Amniotic epithelial cell (primary cell): ENCODE results near the gene PPP3CA.

Experiments
- DNase-seq: peaks from one replicate; pipeline ENCODE4 v3.0.0-alpha.2; 2010; ENCODE audit warnings: low read depth

PPP3CA gene

DNA sequence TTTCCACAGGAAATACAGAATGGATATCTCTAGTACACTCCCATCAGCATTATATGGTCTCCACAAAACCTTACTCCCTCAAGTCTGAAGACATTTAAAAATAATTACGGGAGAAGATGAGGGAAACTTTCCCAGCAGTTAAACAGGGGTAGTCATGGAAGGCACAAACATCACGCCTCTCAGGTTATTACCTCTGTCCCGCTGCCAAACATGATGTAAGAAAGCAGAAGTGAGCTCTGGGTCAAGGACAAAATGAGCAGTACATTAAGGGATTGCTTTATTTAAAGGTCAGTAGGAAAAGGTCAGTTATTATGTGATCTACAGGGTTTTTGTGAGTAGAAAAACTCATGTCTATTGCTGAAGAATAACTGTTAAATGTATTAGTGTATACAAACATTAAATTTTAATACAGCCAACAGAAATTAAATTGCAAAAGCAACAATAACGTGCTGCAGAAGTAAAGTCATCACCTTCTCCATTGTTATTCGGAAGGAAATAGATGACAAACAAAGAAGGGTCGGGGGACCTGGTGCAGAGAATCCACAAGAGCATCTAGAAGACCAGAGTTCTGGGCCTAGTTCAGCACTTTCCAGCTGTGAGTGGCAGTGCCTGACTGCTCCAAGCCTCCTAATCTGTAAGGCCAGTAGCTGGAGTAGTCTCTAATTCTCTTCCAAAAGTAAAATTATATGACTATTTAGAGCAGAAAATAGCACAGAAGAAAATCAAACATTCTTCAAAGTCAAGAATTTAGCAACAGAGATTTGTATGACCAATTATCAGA lies 171.2 kb downstream of the PPP3CA start:
- DNase-seq, result no peak

DNA sequence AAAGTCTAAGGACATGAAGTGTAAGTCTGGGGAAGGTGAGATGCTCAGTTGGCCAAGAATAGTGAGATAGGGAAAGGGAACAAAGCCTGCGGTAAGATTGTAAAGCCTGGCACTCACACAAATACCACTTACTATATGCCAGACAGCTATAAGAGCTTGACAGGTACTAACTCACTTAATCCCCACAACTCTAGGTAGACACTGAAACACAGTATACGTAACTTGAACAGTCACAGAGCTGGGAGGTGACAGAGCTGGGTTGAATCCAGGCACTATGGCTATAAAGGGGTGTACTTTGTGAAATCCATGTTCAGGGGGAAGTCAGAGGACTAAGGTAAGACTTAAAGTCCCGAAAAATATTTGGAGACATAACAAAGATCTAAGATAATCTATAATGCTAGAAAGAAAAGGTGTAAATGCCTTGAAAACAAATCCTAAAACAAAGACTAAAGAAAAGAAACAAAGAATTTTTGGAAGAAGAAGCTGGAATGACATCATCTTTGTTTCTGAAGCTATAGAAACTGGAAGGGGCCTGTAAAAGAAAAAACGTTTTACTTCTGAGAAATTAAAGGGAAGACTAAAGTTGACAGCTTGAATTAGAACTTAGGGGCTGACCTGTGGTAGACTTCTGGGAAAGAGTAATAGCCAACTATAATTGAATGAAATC lies 172.5 kb downstream of the PPP3CA start:
- DNase-seq, result no peak

DNA sequence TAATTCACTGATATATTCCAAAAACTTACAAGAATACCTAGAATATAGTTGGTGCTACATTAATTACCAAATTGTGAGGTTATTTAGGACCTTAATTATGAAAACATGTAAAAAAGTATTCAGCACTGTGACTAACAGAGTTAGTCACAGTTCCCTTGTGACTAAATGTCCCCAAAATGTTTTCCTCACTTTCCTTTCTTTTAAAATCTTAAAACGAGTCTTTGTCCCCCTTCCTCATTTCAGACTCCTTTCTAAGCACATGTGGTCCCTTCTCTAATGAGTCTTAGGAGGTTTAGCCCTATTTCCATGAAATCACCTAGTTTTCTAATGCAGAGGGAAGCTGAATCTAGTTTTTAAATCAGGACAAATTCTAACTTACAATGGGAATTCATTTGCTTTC lies 175.0 kb downstream of the PPP3CA start:
- no peak for DNase-seq

DNA sequence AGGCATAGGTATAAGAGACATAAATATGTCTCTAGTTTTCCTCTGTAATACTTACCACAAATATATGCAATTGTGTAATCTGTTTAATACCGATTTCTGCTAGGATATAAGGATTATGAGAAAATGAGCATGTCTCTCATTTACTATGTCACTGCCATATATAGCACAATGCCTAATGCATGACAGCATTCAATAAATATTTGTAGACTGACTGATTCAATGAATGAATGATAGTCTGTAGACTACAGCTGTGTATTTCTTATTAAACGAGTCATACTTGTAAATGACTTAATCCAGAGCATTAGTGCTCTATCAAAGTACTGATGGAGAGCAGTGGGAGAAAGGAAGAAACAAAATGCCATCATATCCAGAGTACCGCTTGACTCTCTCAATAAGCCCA lies 175.6 kb downstream of the PPP3CA start:
- DNase-seq, result no peak

DNA sequence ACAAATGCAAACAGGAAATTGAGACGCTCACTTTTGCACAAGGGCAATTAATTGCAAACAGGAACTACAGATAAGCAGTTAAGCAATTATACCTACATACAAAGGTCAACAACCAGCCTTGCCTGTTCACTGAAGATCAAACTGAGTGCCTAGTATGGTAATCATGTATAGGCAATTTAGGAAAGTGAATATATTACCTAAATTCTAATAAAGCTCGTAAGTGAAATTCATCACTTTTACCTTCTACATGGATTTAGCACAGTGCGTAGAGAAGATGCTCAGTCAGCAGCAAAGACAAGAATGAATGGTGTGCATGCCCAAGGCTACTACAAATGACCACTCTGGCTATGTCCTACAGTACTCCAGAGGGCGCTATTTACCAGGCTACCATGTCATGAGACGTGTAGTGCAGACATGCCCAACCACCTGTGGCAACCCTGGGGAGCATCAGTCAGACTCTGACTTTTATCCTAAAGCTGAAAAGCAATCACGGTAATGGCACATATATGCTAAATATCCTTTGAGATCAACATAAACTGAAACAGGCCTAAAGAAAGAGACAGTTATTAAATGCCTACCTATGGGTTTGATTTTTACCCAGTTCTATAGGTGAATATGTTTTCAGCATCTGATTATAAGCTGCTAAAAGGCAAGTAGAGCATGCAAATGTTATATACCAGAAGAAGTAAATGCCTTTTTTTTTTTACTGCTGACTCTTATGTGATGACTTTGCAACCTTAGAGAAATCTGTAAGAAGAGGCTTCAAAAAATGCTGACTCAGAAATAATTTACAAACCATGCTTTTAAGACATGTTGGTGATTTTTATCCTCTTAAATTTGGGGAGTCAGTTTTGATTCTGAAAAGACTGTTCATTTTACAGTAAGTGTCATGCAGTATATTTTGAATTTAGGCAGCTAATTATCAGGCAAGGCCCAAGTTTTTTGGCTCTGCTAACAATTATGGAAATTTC lies 178.0 kb downstream of the PPP3CA start:
- peak; percentile 80 for DNase-seq

DNA sequence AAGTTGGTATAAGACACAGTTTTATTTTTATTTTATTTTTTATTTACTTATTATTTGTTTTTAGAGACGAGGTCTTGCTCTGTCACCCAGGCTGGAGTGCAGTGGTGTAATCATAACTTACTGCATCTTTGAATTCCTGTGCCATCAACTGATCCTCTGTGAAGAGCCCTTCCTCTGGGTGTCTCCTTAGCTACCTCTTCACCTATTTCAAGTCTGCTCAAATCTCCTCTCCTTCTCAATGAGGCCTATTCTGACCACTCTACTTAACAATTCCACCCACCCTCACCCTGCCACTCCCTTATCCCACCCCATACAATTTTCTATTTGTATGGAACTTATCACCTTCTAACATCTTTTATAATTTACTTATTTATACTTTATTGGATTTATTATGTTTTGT lies 183.4 kb downstream of the PPP3CA start:
- peak; percentile 55 for DNase-seq

DNA sequence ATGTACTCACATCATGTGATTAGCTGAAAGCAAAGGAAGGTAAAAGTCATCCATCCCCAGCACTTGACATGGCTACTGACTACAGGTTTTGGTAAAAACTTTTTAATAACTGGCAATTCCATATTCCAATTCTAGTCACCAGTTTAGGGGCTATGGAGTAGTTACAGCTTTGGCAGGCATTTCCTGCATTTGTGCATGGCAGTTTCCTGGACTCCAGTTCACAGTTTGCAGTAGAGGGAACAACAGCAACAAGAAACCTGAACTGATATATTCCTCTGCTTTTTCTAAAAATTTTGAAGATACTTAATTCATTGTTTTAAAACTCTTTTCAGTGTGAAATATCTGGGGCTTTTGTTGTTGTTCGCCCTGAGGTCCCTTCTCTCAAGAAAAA lies 184.3 kb downstream of the PPP3CA start:
- no peak for DNase-seq

DNA sequence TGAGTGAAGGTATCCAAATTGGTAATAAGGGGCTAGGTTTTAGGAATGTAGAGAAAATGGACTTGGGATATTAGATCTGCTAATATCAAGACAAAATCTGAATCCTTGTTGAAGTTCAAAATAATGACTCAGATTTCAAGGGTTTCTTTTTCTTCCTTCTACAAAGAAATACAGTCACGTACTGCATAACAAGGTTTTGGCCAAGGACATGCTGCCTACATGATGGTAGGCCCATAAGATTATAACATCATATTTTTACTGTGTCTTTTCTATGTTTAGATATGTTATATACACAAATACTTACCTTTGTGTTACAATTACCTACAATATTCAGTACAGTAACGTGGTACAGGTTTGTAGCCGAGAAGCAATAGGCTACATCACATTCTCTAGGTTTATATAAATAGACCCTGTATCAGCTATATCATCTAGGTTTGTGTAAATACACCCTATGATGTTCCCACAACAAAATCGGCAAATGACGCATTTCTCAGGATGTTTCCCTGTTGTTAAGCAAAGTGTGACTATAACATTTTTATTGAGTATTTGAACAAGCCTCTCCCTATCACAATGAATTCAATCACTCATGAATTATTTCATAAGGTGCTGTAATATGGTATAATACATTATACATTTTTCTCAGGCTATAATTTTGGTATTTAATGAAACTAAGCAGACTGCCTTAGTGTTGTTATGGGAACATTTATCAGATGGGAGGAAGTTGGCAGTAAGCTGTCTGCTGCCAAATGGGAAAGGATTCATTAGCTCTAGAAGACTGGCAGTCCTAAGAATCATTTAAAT lies 186.3 kb downstream of the PPP3CA start:
- no peak for DNase-seq

DNA sequence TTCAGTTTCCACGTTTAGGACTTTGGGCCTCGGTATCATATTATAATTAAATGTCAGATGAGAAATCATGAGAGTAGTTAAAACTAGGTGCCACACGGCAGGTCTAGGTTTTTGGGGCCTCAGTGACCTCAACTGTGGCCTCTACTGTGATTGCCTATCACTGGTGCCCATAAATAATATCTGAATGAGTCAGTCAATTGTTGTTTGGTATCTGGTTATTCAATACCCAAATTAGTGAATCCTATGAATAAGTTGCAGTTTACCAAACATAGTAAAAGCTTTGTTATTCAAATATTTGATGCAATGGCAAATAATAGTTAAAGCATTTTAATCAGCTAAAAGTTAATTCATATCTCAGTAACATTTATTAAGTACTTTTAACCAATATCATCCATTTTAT lies 188.8 kb downstream of the PPP3CA start:
- DNase-seq, result no peak

DNA sequence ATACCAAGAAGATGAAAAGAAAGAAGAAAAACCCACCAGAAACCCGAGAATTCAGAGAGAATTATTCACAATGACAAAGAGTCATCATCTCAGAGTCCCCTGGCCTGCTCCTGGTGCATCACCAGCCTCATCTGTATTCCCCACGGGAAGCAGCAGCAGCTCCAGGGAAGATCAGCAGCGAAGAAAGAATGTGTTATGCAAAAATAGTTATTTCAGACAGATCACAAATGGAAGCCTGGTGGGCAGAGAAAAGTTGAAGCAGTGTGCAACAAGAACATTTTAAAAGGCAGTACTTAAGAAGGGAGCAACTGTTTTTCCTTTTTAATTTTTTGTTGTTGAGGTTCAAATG lies 189.2 kb downstream of the PPP3CA start:
- no peak for DNase-seq

DNA sequence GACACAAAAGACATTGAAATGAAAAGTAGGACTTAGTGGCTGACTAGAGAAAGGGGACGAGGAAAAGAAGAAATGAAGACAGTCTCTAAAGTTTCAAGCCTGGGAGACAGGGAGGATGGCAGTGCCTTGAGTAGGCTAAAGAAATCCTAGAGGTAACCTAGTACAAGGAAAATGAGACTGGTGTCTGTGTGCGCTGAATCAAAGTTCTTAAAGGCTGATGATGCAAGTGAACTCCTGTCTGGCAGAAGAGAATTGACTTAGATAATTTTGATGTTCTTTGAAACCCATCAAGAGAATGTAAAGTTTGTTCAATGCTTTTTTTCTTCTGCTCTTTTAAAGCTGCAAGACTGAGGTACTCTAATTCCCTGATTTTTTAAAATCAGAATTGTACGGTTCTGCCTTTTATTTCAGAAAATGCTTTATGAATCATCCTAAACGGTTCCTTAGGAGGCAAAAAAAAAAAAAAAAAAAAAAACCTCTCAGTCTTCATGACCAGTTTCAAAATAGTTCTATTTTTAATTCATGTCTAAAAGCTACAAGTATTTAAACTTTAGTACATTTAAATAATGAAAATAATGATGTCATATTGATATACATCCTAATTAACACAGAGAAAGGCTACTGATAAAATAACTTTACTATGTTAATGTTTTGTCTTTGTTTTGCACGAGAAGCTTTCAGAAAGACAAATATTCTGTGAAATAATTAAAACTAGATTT lies 189.8 kb downstream of the PPP3CA start:
- peak; percentile 53 for DNase-seq

DNA sequence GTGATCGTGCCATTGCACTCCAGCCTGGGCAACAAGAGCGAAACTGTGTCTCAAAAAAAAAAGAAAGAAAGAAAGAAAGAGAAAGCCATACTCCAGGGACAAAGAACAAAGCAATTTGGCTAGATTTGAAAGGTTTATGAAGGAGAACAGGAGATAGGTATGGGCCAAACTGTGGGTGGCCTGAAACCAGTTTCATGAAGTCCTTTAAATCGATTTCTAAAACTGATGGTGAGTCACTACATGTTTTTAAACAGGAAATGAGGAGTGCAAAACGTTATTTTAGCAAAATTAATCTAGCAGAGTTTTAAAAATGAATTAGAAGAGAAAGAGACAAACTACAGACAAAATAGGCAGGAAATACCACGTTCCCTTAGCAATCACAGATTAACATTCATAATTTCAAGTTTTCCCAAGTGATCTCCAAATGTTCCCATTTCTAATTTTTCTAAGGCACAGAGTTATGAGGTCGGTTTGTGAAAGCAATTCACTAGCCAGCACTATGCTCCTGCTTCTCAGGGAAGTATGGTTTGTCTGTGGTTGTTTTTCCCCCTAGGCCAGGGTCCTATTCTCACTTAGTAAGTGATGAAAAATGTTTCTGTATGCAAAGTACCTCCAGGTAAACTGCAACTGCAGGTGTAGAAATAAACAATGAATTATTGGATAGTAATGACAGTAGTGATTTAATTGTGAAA lies 190.6 kb downstream of the PPP3CA start:
- DNase-seq, result no peak

DNA sequence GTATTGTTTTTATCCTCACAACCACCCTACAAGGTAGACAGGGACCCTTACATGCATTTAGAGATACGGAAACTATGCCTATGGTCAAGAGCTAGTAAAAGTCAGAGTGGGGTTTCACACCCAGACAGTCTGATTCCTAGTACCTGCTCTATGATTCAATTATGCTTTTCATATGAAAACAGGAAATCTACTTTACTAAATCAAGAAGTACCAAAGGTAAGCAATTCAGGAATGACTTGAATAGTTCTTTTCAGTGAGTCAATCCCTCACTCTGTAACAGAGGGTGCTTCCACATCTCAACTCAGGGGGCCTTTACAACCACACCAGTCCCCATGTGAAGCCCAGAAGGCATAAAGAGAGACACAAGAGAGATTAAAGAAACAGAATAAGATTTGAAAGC lies 191.4 kb downstream of the PPP3CA start:
- no peak for DNase-seq

DNA sequence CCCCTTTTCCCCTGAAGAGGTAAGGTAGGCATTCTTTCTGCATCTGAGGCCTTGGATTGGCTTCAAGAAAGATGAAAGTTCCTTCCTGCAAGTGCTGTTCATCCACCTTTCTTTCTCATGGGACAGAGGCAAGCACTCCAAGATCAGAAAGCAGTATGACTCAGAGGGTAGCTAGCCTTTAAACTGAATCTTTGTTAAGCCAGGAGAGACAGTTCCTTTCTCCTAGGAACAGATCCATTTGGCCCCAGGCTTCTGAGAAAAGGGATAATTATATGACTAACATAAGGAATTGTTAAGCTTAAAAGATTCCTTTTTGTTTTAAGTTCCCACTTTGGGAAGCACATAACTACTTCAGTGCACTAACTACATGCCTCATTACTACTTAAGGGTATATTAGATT lies 192.0 kb downstream of the PPP3CA start:
- no peak for DNase-seq

DNA sequence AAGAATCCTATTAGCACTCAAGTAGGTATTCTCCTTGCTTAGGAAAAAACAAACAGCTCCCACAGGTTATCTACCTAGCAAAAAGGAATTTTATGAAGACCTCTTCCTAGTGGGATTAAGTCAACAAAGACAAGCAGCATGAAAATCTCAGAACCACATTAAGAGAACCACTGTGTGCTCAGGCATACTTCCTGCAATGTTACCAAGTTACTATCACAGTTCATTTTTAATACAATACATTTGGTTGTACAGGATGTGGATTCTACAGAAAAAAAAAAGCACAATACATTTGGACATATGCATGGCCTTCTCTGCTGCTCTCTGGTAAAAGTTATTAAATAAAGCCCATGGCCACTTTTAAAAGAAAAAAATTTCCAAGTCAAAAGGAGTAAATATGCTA lies 193.7 kb downstream of the PPP3CA start:
- DNase-seq, result no peak

DNA sequence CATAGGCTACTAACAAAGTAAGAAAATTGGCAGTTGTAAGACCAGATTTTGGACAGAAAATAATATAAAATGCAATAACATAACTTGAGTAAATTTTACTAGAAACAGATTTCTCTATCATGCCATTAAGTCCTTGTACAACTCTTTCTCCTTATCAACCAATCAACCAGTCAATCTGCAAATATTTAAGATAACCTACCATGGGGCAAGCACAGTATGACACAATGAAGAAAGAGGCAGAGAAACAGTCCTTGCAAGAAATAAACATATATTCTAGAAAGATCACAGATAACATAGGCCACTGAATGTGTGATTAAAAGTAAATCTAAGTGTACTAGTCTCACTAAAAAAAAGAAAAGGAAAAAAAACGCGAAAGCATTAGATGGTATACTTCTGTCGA lies 194.8 kb downstream of the PPP3CA start:
- peak; percentile 34 for DNase-seq

DNA sequence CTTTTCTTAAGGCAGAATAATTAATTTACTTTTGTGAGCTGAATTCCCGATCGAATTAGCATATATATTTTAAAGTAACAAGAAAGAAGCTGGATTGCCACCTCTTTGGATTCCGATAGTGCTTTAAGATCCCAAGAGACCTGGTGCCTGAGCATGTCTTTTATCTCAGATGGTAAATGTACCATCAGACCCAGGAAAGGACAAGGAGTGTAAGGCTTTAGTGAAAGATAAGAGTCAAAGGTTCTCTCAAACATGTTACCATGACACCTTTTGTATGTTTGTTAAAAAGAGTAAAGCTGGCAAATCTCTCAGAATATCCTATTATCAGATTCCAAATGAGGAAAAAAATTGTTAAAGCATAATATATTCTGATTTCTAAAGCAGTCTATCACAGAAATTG lies 198.8 kb downstream of the PPP3CA start:
- no peak for DNase-seq

DNA sequence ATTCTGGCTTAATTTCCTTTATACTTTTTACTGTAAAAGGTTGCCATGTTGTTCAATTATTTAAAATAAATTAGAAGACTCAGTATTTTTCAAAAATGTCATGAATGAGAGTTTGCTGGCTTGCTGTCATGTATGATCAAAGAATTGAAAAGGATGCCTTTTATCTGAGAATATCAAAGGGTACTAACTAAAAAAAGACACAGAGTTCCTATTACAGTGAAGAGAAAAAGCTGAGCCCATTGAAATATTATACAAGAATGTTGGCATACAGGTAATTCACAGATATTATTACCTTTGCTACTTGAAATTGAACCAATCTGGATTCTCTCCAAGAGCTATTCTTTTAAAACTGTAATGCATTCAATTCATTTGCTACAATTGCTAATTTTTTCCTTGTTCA lies 200.0 kb downstream of the PPP3CA start:
- no peak for DNase-seq

DNA sequence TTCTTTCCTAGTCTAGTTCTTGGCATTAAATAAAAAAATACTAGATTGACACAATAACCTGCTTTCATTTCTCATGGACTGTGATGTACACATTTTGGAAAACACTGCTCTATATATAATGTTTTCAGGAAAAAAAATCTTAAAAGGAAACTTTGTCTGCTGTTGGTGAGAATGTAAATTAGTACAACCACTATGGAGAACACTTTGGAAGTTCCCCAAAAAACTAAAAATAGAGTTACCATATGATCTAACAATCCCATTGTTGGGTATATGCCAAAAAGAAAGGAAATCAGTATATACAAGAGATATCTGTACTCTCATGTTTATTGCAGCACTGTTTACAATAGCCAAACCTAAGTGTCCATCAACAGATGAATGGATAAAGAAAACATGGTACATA lies 202.3 kb downstream of the PPP3CA start:
- no peak for DNase-seq

DNA sequence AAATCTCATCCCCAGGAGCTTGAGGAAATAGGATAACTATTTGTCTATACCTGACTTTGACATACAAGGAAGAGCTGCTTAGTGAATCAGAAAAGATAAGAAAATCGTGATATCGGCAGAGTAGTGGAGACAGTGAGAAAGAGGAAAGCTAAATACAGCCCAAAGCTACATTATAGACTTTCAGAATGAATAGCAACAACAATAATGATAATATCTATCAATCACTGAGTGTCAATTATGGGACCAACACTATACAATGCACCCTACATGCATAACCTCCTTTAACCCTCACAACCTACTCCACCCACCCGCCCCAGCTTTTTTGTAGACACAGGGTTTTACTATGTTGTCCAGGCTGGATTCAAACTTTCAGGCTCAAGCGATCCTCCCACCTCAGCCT lies 205.1 kb downstream of the PPP3CA start:
- DNase-seq, result no peak

DNA sequence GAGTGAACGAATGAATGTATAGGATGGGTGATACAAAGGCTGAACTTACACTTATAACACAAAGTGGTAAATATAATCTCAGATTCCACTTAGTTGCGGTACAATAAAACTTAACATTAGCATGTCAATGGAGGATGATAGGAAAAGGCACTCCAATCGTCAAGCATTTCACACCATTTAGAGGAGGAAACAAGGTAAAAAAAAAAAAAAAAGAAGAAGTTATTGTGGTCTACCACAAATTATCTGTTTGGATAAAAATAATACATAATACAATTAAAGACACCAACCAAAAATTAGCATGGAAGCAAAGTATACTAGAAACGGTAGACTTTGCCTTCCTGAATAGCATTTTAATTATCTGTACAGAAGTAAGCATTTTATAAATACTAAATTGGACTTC lies 205.5 kb downstream of the PPP3CA start:
- DNase-seq, result no peak
